Endodermal cell (in vitro differentiated cells): ENCODE data around the gene OST4. TPM values are rescaled to one million over a fixed set of nuclear protein-coding genes. Genes with fewer than 3 reads are reported as not detected.

Experiments used
- DNase-seq: peaks from one replicate; pipeline ENCODE4 v3.0.0-alpha.2; 2017
- H3K27ac ChIP-seq: 2 replicates; pipeline ENCODE4 v1.5.1; 2013; ENCODE audit warnings: mild to moderate bottlenecking, low read depth, low read length, moderate library complexity
- H3K27me3 ChIP-seq: 2 replicates; pipeline ENCODE4 v1.6.1; 2013; ENCODE audit warnings: mild to moderate bottlenecking, low read length, moderate library complexity; ENCODE audit not compliant: insufficient read depth, control insufficient read depth, poor library complexity, severe bottlenecking
- H3K36me3 ChIP-seq: 2 replicates; pipeline ENCODE4 v1.7.0; 2013; ENCODE audit warnings: mild to moderate bottlenecking, low read length, moderate library complexity; ENCODE audit not compliant: control insufficient read depth, insufficient read depth
- H3K4me1 ChIP-seq: one replicate; pipeline ENCODE4 v1.7.0; 2013; ENCODE audit warnings: low read length; ENCODE audit not compliant: control insufficient read depth, insufficient read depth
- H3K4me3 ChIP-seq: 2 replicates; pipeline ENCODE4 v1.5.1; 2013; ENCODE audit warnings: mild to moderate bottlenecking, low read length, moderate library complexity
- H3K9ac ChIP-seq: 2 replicates; pipeline ENCODE4 v1.6.1; 2013; ENCODE audit warnings: mild to moderate bottlenecking, low read length, moderate library complexity; ENCODE audit not compliant: poor library complexity, severe bottlenecking; ENCODE audit errors: extremely low read depth
- H3K9me3 ChIP-seq: 2 replicates; pipeline ENCODE4 v1.6.1; 2013; ENCODE audit warnings: mild to moderate bottlenecking, low read length, moderate library complexity; ENCODE audit not compliant: control insufficient read depth
- H3K27ac Mint-ChIP-seq: 2 replicates; pipeline ENCODE4 v1.8.0; 2020; ENCODE audit warnings: mixed read lengths
- H3K27me3 Mint-ChIP-seq: 2 replicates; pipeline ENCODE4 v1.8.0; 2021; ENCODE audit warnings: mild to moderate bottlenecking, mixed read lengths; ENCODE audit not compliant: insufficient read depth
- H3K36me3 Mint-ChIP-seq: 2 replicates; pipeline ENCODE4 v1.8.0; 2020; ENCODE audit warnings: low read depth, mixed read lengths
- H3K4me1 Mint-ChIP-seq: 2 replicates; pipeline ENCODE4 v1.8.0; 2020; ENCODE audit warnings: mixed read lengths
- H3K4me3 Mint-ChIP-seq: 2 replicates; pipeline ENCODE4 v1.8.0; 2020; ENCODE audit warnings: mild to moderate bottlenecking, moderate library complexity, mixed read lengths
- H3K9me3 Mint-ChIP-seq: 2 replicates; pipeline ENCODE4 v1.8.0; 2020; ENCODE audit warnings: mild to moderate bottlenecking, mixed read lengths
- WGBS, 2 experiments: methylation state at CpG; one replicate each; pipeline versions ENCODE4 v1.1.5 to v1.1.7; 2013; ENCODE audit warnings: missing lambda C conversion rate in 2 of 2, mixed read lengths in 1 of 2; ENCODE audit not compliant: insufficient coverage in 1 of 2, insufficient read length in 1 of 2; 5-methylcytosine and 5-hydroxymethylcytosine counted together
- total RNA-seq, 2 donors: library from RNA; stranded (reverse); fragmentation: NEBNext Ultra II Directional in 1 of 2; extraction: Animal tissue kit (Norgen Biotek cat#: 25700) in 1 of 2; gene quantifications; 2 replicates in 1 of 2; 3 replicates in 1 of 2; pipeline ENCODE4 v1.2.1, GENCODE V29; 2021
- TF ChIP-seq, protein P1 (sequence below): fragments of 200-600 bp; sonication (generic); conservative IDR thresholded peaks from 2 replicates; pipeline ENCODE4 v1.5.0; 2021; ENCODE audit warnings: antibody characterized with exemption, mild to moderate bottlenecking

OST4 gene
- total RNA-seq, 2 donors from 2014 or later: 290 to 311 TPM

- H3K4me1 ChIP-seq: no peaks in the 10 kb centered on the region
- no peak overlapping the region for H3K4me3 Mint-ChIP-seq
- H3K9ac ChIP-seq: no peak overlapping the region
- H3K27ac ChIP-seq: no peak overlapping the region
- no peaks in the 10 kb centered on the region for H3K27me3 Mint-ChIP-seq
- H3K27ac Mint-ChIP-seq: no peak overlapping the region
- TF ChIP-seq, protein P1, sequence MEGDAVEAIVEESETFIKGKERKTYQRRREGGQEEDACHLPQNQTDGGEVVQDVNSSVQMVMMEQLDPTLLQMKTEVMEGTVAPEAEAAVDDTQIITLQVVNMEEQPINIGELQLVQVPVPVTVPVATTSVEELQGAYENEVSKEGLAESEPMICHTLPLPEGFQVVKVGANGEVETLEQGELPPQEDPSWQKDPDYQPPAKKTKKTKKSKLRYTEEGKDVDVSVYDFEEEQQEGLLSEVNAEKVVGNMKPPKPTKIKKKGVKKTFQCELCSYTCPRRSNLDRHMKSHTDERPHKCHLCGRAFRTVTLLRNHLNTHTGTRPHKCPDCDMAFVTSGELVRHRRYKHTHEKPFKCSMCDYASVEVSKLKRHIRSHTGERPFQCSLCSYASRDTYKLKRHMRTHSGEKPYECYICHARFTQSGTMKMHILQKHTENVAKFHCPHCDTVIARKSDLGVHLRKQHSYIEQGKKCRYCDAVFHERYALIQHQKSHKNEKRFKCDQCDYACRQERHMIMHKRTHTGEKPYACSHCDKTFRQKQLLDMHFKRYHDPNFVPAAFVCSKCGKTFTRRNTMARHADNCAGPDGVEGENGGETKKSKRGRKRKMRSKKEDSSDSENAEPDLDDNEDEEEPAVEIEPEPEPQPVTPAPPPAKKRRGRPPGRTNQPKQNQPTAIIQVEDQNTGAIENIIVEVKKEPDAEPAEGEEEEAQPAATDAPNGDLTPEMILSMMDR: no peak
- H3K9me3 Mint-ChIP-seq: no peaks in the 10 kb centered on the region
- H3K27me3 ChIP-seq: no peaks in the 10 kb centered on the region
- H3K4me1 Mint-ChIP-seq: no peaks in the 10 kb centered on the region
- H3K36me3 Mint-ChIP-seq: peaks cover 68% of the 10 kb centered on the region
- no peak for DNase-seq
- peaks cover 65% of the 10 kb centered on the region for H3K36me3 ChIP-seq
- no peak overlapping the region for H3K4me3 ChIP-seq
- no peaks in the 10 kb centered on the region for H3K9me3 ChIP-seq
- WGBS, 2 experiments: 90% methylated on average over 3 to 6 of the region's 6 CpGs
Observed at GRCh38 chr2:27039426-27039825, 32.0 kb downstream of the OST4 start.

DNA sequence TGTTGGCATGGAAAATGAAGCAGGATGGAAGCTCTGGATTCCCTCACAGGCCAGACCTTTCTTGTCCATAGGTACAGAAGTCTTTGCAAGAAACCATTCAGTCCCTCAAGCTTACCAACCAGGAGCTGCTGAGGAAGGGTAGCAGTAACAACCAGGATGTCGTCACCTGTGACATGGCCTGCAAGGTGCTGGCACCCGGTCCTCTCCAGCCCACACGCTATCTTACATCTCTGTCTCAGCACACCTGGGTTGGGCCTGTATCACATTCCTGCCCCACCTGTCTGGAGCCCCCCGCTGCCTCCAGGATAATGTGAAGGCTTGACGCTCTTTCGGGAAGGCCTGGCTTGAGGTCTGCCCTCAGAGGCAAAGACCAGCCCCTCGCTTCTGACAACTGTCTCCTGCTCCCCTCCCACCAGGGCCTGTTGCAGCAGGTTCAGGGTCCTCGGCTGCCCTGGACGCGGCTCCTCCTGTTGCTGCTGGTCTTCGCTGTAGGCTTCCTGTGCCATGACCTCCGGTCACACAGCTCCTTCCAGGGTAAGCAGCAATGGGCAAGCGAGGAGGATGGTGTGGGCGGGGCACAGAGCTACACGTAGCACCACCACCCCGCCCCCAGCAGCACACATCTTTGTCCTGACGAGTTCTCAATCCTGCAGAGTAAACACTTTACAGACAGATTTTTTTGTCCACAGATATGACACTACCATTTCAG, 32.7 kb downstream of the OST4 start:
- Histone ChIP-seq H3K36me3 (peaks cover 65% of the 10 kb centered on the region), H3K27me3 (no peaks in the 10 kb centered on the region), H3K27ac (no peak overlapping the region), H3K9me3 (no peaks in the 10 kb centered on the region), H3K4me1 (peaks cover 2% of the 10 kb centered on the region), H3K9ac (no peak overlapping the region), H3K4me3 (no peak overlapping the region)
- 92 to 98% methylated on average over 7 to 17 of the region's 17 CpGs for WGBS, 2 experiments
- DNase-seq: no peak
- Mint-ChIP-seq H3K27me3 (no peaks in the 10 kb centered on the region), H3K4me3 (no peak overlapping the region), H3K9me3 (no peaks in the 10 kb centered on the region), H3K27ac (no peak overlapping the region), H3K4me1 (peaks cover 1% of the 10 kb centered on the region), H3K36me3 (peaks cover 68% of the 10 kb centered on the region)
- TF ChIP-seq, protein P1: no peak

- TF ChIP-seq, protein P1: no peak
- Mint-ChIP-seq H3K9me3 (no peaks in the 10 kb centered on the region), H3K4me1 (peaks cover 7% of the 10 kb centered on the region), H3K27me3 (no peaks in the 10 kb centered on the region), H3K4me3 (no peak overlapping the region), H3K27ac (no peak overlapping the region), H3K36me3 (peaks cover 65% of the 10 kb centered on the region)
- Histone ChIP-seq H3K9me3 (no peaks in the 10 kb centered on the region), H3K4me1 (peaks cover 4% of the 10 kb centered on the region), H3K9ac (no peak overlapping the region), H3K4me3 (no peak overlapping the region), H3K36me3 (peaks cover 65% of the 10 kb centered on the region), H3K27ac (no peak overlapping the region), H3K27me3 (no peaks in the 10 kb centered on the region)
- WGBS, 2 experiments: 87 to 90% methylated on average over 4 to 6 of the region's 6 CpGs
- no peak for DNase-seq
Observed at GRCh38 chr2:27038012-27038411, 33.4 kb downstream of the OST4 start.
